ENCODE measurements around the gene GPS2. TPM values are rescaled to one million over a fixed set of nuclear protein-coding genes. Genes with fewer than 3 reads are reported as not detected.

GPS2 gene
- total RNA-seq, 1 experiment from 2014 or later: 62.6 TPM

- Histone ChIP-seq H2BK120ac (ENCODE audit: low read depth, low read length, poor library complexity, severe bottlenecking) (no peak overlapping the region), H2BK20ac (ENCODE audit: low read depth, low read length, poor library complexity, severe bottlenecking) (no peak overlapping the region), H3K27me3 (ENCODE audit: insufficient read depth, low read length) (peaks cover 2% of the 10 kb centered on the region), H2BK15ac (ENCODE audit: low read depth, low read length) (no peak overlapping the region), H3K23me2 (ENCODE audit: insufficient read length, low read depth, low read length, poor library complexity, severe bottlenecking) (no peaks in the 10 kb centered on the region), H3K9me3 (ENCODE audit: control insufficient read depth, low read depth, low read length) (no peaks in the 10 kb centered on the region), H3K79me1 (ENCODE audit: insufficient read depth, low read depth, low read length, poor library complexity, severe bottlenecking) (no peaks in the 10 kb centered on the region), H4K8ac (replicated peaks; ENCODE audit: insufficient read length, low read depth, low read length) (no peak overlapping the region), H3K27ac (ENCODE audit: insufficient read length, low read depth, low read length) (no peak overlapping the region), H3K18ac (ENCODE audit: insufficient read length, low read depth, low read length) (no peak overlapping the region), H2BK5ac (ENCODE audit: insufficient read length, low read length) (no peak overlapping the region), H3K56ac (ENCODE audit: insufficient read length, low read depth, low read length) (no peak overlapping the region), H4K20me1 (ENCODE audit: control insufficient read depth, insufficient read depth, insufficient read length) (no peaks in the 10 kb centered on the region), H3K4me1 (ENCODE audit: insufficient read depth, low read length) (peaks cover 2% of the 10 kb centered on the region; the same call in 1 of the 2 replicates), H4K5ac (ENCODE audit: insufficient read length, low read depth, low read length) (no peak overlapping the region), H2AK5ac (ENCODE audit: insufficient read length, low read length) (no peak overlapping the region), H3K9ac (ENCODE audit: extremely low read depth, insufficient read length, low read length) (no peak overlapping the region), H3K4ac (ENCODE audit: low read depth, low read length) (no peak overlapping the region), H3K4me2 (ENCODE audit: insufficient read depth, insufficient read length, low read length) (no peak overlapping the region), H3K14ac (ENCODE audit: insufficient read depth, low read length) (no peak overlapping the region), H2AFZ (ENCODE audit: low read length) (no peak overlapping the region), H3K23ac (ENCODE audit: insufficient read length, low read depth, low read length) (no peak overlapping the region), H3T11ph (ENCODE audit: low read length) (no peak overlapping the region), H4K91ac (ENCODE audit: insufficient read length, low read depth, low read length) (no peak overlapping the region), H2BK12ac (ENCODE audit: insufficient read length, low read depth, low read length) (no peak overlapping the region), H3K79me2 (ENCODE audit: insufficient read depth, low read length) (no peaks in the 10 kb centered on the region)
- H3K4me1 Mint-ChIP-seq: peaks cover 11 to 19% of the 10 kb centered on the region in 2 experiments
- no CpG with 5 or more reads among the region's 18 CpGs for WGBS (ENCODE audit: extremely low coverage, insufficient read length, low lambda C conversion rate)
- peaks cover 3 to 25% (median 11%) of the 10 kb centered on the region in 3 experiments; a peak in 5 of 7 replicates for H3K36me3 Mint-ChIP-seq (ENCODE audit: insufficient read depth in 1 of 3, low read depth in 3 of 3)
- H3K27me3 Mint-ChIP-seq (ENCODE audit: low read depth): peaks cover 29% of the 10 kb centered on the region
- H3K4me3 Mint-ChIP-seq: peak overlapping the region in 1 of 2 experiments; percentile 50; a peak in 1 of 5 replicates
- H3K9me3 Mint-ChIP-seq: no peaks in the 10 kb centered on the region
- H3K27ac Mint-ChIP-seq: no peak overlapping the region
- DNase-seq: no peak
- TF ChIP-seq CTCF (conservative IDR thresholded peaks at IDR 0.05): no peak
Observed at GRCh38 chr17:7289256-7290032, 25.7 kb downstream of the GPS2 start.

Data from H9 (cell line).